PFSK-1 (cell line): ENCODE results near the gene MFSD12.

Source experiments
- SIN3A ChIP-seq: IDR thresholded peaks from 2 replicates; pipeline ENCODE4 v1.6.1; 2012; ENCODE audit warnings: mild to moderate bottlenecking, low read length, moderate library complexity, borderline replicate concordance; ENCODE audit not compliant: insufficient read depth
- TAF1 ChIP-seq: IDR thresholded peaks from 2 replicates; pipeline ENCODE4 v1.6.1; 2012; ENCODE audit warnings: low read length, control low read depth, borderline replicate concordance; ENCODE audit not compliant: insufficient read depth

- no peak for TF ChIP-seq TAF1
- no peak for TF ChIP-seq SIN3A
These were observed 42.5 kb downstream of the MFSD12 start for GRCh38 chr19:3514930-3515329.
